Pancreas (tissue), 10 donors: ENCODE measurements around the gene BAG5. TPM values are rescaled to one million over a fixed set of nuclear protein-coding genes. Genes with fewer than 3 reads are reported as not detected.

Source experiments
- ATAC-seq, 4 donors: fragments of 200-7000 bp; cut with Tn5 transposase; one replicate each; pipeline versions ENCODE4 v1.8.0 to v1.9.1; 2020; ENCODE audit warnings: mild to moderate bottlenecking in 4 of 4, moderate library complexity in 4 of 4
- DNase-seq, 6 donors: peaks; one replicate each; pipeline ENCODE4 v3.0.0-alpha.2; 2020
- FAIRE-seq: peaks from 2 replicates; lab custom pipeline; 2012; peaks lifted over from hg19 to GRCh38; lab: Jason Lieb, UNC
- H3K27ac ChIP-seq, 4 donors: fragments of 200-600 bp; sonication (generic); 1 replicate in 3 of 4; 2 replicates in 1 of 4; pipeline versions ENCODE4 v1.5.0 to v1.8.0; 2020
- H3K27me3 ChIP-seq, 4 donors: fragments of 200-600 bp; one replicate each; pipeline ENCODE4 v1.8.0; 2021
- H3K36me3 ChIP-seq, 3 donors: fragments of 200-600 bp; sonication (generic) in 1 of 3; one replicate each; pipeline versions ENCODE4 v1.5.0 to v1.8.0; 2020 to 2021
- H3K4me1 ChIP-seq, 3 donors: fragments of 200-600 bp; one replicate each; pipeline ENCODE4 v1.8.0; 2021
- H3K4me3 ChIP-seq, 4 donors: fragments of 200-600 bp; sonication (generic) in 2 of 4; one replicate each; pipeline versions ENCODE4 v1.5.0 to v1.8.0; 2020 to 2021
- H3K9me3 ChIP-seq, 4 donors: fragments of 200-600 bp; one replicate each; pipeline ENCODE4 v1.8.0; 2021
- WGBS, 2 donors: extraction: QIAGEN DNeasy Blood & Tissue Kit; methylation state at CpG; one replicate each; pipeline ENCODE4 v1.1.7; 2013; 5-methylcytosine and 5-hydroxymethylcytosine counted together
- intact Hi-C, 3 donors: fragments of 100-400 bp; cut with DNase I; formaldehyde crosslinking; loops; one replicate each; pipeline versions ENCODE4 v1.11.1 to v1.14.2; 2022
- polyA plus RNA-seq, 2 donors: library from polyadenylated mRNA; stranded (reverse); fragments of 200-250 nt; gene quantifications; one replicate each; pipeline ENCODE4 v1.2.3, GENCODE V29; 2013
- total RNA-seq, 6 donors: library from RNA; stranded (reverse); fragmentation: NEBNext Ultra II Directional in 4 of 6; extraction: Animal tissue kit (Norgen Biotek cat#: 25700) in 4 of 6; gene quantifications; one replicate each; pipeline versions ENCODE4 v1.2.1 to v1.2.4, GENCODE V29; 2021 to 2023
- TF ChIP-seq, protein P1 (sequence below), 4 donors: fragments of 200-600 bp; sonication (generic) in 3 of 4; IDR thresholded peaks; one replicate each; pipeline versions ENCODE4 v1.5.0 to v1.8.0; 2021; ENCODE audit warnings: antibody characterized with exemption in 4 of 4
- donor health status: healthy with polysubstance abuse.
- donor health status: DM: no; HTN: no; CAD: no; lungs with moderate emphysema.
- donor health status: DM: no; HTN: no; CAD: no.
- donor health status: control.
- donor health status: control.
- donor health status: Bipolar disorder and iron deficiency.
- donor health status: DM: yes; HTN: yes; CAD: no.
- donor health status: DM: no; HTN: no; CAD: no.
- donor health status: DM: no; HTN: no; CAD: no.
- donor health status: DM: yes; HTN: yes; CAD: no.

BAG5 gene
- total and polyA plus RNA-seq, 8 donors = 3.6 to 13.4 (median 8.8) TPM

DNA sequence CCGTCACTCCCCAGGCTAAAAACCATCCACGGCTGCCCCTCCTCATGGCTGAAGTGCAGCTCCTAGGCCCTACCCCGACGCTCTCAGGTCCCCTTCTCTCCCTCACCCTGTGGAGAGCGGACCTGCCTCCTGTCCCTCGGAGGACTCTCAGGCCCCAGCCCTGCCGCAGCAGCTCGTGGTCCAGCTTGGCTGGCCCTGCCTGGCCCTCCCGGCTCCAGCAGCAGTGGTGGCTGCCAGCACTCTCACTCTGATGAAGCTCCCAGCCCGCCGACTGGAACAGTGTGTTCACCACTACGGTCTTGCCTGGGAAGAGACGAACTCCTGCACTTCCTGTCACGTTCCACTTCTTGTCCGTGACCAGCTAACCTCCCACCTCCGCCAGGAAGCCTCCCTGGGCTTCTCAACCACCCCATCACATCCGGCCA lies 11.1 kb downstream of the BAG5 start:
- FAIRE-seq (no peak), DNase-seq (peak in 2 of 6 donors; percentile 43 to 76), ATAC-seq (peak in 1 of 4 donors; percentile 8)
- intact Hi-C loops = loop anchor here in 1 of 3 donors (5.0 kb wide), 1 partner anchor 34 kb away; no protein-coding TSS in a partner anchor
- Histone ChIP-seq H3K36me3 (no peaks in the 10 kb centered on the region), H3K27me3 (no peaks in the 10 kb centered on the region), H3K9me3 (no peaks in the 10 kb centered on the region), H3K4me1 (peaks cover 0 to 11% (median 3%) of the 10 kb centered on the region in 3 donors), H3K27ac (peak overlapping the region in 1 of 4 donors; percentile 51), H3K4me3 (no peak overlapping the region)
- TF ChIP-seq, protein P1, sequence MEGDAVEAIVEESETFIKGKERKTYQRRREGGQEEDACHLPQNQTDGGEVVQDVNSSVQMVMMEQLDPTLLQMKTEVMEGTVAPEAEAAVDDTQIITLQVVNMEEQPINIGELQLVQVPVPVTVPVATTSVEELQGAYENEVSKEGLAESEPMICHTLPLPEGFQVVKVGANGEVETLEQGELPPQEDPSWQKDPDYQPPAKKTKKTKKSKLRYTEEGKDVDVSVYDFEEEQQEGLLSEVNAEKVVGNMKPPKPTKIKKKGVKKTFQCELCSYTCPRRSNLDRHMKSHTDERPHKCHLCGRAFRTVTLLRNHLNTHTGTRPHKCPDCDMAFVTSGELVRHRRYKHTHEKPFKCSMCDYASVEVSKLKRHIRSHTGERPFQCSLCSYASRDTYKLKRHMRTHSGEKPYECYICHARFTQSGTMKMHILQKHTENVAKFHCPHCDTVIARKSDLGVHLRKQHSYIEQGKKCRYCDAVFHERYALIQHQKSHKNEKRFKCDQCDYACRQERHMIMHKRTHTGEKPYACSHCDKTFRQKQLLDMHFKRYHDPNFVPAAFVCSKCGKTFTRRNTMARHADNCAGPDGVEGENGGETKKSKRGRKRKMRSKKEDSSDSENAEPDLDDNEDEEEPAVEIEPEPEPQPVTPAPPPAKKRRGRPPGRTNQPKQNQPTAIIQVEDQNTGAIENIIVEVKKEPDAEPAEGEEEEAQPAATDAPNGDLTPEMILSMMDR (IDR thresholded peaks at IDR 0.05) = no peak
- WGBS, 2 donors = 78 to 81% methylated on average over 16 to 17 of the region's 17 CpGs

DNA sequence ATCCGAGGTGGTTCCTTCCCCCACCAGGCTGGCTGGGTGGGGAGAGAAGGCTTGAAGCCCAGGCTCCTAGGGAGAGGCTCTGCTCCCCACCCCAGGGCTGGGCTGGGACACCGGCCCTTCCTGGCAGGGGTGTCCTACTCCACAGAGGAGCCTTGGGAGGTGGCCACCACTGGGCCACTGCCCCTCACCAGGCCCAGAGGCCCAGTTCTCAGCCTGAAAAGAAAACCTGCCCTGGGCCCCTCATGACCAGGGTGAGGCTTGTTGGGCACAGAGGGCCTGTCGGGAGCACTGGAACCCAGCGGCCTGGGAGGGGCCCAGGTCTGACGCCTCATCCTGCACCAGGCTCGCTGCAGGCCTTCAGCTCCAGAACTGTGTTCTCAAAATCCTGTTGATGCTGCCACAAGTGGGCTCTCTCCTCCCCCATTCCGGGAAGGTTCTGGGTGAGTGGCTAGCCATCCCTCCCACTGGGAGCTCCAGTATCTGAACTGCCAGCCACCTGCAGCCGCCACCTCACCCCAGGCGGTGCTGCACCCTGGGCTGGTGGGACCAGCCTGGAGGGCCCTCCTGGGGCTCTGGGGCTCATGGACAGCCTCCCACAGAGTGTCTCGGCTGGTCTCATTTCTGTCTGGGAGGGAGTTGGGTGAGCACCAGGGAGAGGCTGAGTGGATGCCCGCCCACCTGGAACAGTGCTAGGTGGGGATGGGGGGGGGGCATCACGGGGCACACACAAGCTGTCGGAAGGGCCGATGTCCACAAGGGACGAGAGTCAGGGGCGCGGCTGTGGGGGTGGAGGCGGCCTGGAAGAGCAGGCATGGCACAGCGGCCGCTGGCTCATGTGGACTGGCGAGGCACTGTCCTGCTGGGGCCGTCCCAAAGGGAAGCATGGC lies 11.8 kb downstream of the BAG5 start:
- peaks cover 0 to 11% (median 3%) of the 10 kb centered on the region in 3 donors for H3K4me1 ChIP-seq
- FAIRE-seq (no peak), DNase-seq (peak in 4 of 6 donors; percentile 12 to 71 (median 45)), ATAC-seq (no peak)
- TF ChIP-seq, protein P1 (IDR thresholded peaks at IDR 0.05) = no peak
- H3K9me3 ChIP-seq = no peaks in the 10 kb centered on the region
- intact Hi-C loops = loop anchor here in 1 of 3 donors (5.0 kb wide), 1 partner anchor 33 kb away; no protein-coding TSS in a partner anchor
- H3K27me3 ChIP-seq = no peaks in the 10 kb centered on the region
- H3K4me3 ChIP-seq = no peak overlapping the region
- WGBS, 2 donors = 76% methylated on average over 19 to 22 of the region's 22 CpGs
- peak overlapping the region; percentile 51 to 73 (median 62) for H3K27ac ChIP-seq
- H3K36me3 ChIP-seq = no peaks in the 10 kb centered on the region

DNA sequence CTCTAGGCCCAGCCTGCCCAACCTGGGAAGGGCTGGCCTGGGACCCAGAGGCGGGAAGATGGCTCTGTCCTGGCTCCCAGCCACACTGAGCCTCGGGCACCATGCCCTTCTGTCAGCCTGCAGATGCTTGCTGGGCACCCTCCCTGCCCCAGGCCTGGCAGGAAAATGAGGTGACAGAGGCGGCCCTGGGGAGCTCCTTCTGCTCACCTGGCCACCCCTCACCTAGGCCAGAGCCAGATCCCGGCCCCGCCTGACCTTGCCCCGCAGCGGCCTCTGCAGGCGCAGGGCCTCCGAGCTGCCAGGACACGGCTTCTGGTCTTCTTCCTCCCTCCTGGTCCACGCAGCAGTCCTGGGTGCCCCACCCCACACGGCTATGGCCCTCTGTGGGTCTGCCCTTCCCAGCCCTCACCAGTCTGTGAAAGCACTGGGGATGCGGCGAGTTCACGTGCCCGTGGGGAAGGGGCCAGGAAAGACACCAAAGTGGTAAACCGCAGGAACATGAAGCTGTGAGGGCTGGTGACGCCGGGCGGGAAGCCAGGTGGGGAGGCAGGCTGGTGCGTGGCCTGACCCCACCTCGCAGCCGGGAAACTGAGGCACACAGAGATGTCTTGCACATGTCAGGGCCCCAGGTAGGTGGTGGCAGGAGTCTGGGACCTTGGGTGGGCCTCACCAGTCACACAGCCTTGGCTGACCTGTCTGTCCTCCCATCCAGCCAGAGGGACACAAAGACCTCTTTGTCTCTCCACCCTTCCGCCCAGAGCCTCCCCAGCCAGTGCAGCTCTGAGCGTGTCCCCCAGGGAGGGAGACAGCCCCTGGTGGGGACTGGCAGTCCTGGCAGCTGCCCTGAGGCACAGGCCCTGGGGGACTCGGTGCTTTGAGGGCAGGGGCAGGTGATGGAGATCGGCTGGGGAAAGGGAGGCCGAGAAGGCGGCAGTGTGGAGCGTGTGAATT lies 12.8 kb downstream of the BAG5 start:
- H3K4me3 ChIP-seq = no peak overlapping the region
- ATAC-seq (peak in 3 of 4 donors; percentile 39 to 65 (median 47)), DNase-seq (peak in 4 of 6 donors; percentile 37 to 78 (median 60)), FAIRE-seq (no peak)
- WGBS, 2 donors = 60 to 70% methylated on average over 29 to 30 of the region's 30 CpGs
- H3K4me1 ChIP-seq = peaks cover 0 to 11% (median 3%) of the 10 kb centered on the region in 3 donors
- H3K27ac ChIP-seq = peak overlapping the region; percentile 51 to 73 (median 62)
- intact Hi-C loops = loop anchor here in 1 of 3 donors (5.0 to 10.0 kb wide), 2 partner anchors 32 to 55 kb away; no protein-coding TSS in a partner anchor
- no peaks in the 10 kb centered on the region for H3K36me3 ChIP-seq
- no peaks in the 10 kb centered on the region for H3K9me3 ChIP-seq
- no peaks in the 10 kb centered on the region for H3K27me3 ChIP-seq
- TF ChIP-seq, protein P1 (IDR thresholded peaks at IDR 0.05) = no peak

DNA sequence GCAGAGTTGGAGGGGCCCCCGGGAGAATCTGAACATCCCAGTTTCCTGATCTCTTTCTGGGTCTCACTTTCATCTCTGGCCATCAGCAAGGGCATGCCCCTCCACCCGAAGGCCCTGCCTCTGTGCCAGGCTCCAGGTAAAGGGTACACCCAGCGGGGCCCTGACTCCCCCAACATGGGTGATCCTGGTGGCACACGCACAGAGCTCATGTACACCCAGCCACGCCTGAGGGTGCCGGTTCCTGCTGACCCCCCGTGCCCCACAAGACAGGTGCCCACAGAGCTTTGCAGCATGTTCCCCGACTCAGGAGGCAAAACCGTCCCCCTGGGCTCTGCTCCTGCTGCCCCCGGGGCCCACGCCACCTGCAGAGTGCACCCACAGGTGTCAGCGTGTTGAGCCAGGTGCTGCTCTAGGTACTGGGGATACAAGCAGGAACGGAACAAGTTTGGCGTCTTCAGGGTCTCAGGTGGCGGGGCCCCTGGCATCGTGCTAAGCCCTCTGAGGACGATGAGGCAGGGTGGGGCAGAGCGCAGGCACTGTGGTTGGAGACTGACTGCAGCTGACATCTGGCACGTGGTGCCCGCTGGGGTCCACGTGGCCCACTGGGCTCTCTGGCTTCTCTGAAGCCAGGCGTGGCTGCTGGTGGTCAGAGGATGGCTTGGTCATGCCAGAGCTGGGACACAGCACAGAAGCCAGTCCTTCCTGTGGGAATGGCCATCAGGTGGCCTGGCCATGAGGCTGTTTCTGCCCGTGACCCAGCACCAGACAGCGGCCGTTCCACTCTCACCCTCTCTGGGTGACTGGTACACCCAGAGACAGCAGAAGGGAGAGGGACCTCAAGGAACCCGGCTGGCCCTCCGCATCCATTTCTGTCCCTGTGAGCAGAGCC lies 13.8 kb downstream of the BAG5 start:
- H3K27me3 ChIP-seq = no peaks in the 10 kb centered on the region
- no peak overlapping the region for H3K4me3 ChIP-seq
- peak overlapping the region; percentile 17 to 73 (median 62) for H3K27ac ChIP-seq
- ATAC-seq (no peak), FAIRE-seq (no peak), DNase-seq (peak in 3 of 6 donors; percentile 25 to 78 (median 52))
- intact Hi-C loops = loop anchor here in 1 of 3 donors (10.0 kb wide), 1 partner anchor 54 kb away; no protein-coding TSS in a partner anchor
- TF ChIP-seq, protein P1 (IDR thresholded peaks at IDR 0.05) = no peak
- peaks cover 0 to 11% (median 3%) of the 10 kb centered on the region in 3 donors for H3K4me1 ChIP-seq
- WGBS, 2 donors = 82 to 87% methylated on average over 27 of the region's 27 CpGs
- H3K9me3 ChIP-seq = no peaks in the 10 kb centered on the region
- no peaks in the 10 kb centered on the region for H3K36me3 ChIP-seq
